ENCODE results near the gene SPSB4.

SPSB4 gene

GRCh38 chr3:141148770-141149169, 97.6 kb downstream of the SPSB4 start (continued):
- no peak for TF ChIP-seq OSR2 (tag by site-specific recombination; IDR thresholded peaks at IDR 0.05)
- no peak for TF ChIP-seq SCRT2 (tag by site-specific recombination; IDR thresholded peaks at IDR 0.05)
- no peak for TF ChIP-seq ZSCAN23 (tag by site-specific recombination; IDR thresholded peaks at IDR 0.05)
- no peak for TF ChIP-seq ZNF658 (tag by site-specific recombination; IDR thresholded peaks at IDR 0.05)
- no peak for TF ChIP-seq CTCF (tag by site-specific recombination; IDR thresholded peaks at IDR 0.05)

DNA sequence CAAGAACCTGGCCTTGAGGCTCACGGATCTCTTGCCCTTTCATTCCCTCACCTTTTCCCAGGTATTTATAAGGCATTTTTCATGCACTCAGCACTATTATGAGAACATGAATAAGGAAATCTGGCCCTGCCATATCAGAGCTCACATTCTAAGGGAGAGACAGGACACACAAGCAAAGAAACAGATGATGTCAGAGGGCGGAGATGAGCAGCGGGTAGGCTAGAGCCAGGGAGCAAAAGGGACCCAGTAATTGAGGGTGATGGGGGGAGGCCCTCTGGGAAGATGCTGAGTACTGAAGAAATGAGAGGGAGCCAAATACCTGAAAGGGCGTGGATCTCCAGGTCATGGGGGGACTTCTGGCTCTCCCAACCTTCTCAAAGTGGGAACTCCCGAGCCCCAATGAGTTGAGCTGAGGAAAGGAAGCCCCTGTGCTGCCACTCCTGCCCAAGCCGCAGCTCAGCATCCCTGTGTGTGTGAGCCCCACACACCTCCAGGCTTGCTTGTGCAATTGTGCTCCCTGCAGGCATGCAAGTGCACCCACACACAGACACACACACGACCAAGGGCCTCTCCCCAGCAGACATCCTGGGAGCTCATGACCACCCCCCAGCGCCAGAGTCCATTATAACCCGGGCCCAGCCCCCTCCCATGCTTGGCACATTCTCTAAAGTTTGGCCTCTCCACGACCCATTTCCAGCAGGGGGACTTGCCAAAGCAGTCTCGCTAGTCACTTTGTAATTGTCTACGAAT, 99.1 kb downstream of the SPSB4 start:
- TF ChIP-seq, protein P1, sequence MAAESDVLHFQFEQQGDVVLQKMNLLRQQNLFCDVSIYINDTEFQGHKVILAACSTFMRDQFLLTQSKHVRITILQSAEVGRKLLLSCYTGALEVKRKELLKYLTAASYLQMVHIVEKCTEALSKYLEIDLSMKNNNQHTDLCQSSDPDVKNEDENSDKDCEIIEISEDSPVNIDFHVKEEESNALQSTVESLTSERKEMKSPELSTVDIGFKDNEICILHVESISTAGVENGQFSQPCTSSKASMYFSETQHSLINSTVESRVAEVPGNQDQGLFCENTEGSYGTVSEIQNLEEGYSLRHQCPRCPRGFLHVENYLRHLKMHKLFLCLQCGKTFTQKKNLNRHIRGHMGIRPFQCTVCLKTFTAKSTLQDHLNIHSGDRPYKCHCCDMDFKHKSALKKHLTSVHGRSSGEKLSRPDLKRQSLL (tag by site-specific recombination; IDR thresholded peaks at IDR 0.05) = no peak
- ChIA-PET POLR2A (no interaction called here), CTCF (no interaction called here)

DNA sequence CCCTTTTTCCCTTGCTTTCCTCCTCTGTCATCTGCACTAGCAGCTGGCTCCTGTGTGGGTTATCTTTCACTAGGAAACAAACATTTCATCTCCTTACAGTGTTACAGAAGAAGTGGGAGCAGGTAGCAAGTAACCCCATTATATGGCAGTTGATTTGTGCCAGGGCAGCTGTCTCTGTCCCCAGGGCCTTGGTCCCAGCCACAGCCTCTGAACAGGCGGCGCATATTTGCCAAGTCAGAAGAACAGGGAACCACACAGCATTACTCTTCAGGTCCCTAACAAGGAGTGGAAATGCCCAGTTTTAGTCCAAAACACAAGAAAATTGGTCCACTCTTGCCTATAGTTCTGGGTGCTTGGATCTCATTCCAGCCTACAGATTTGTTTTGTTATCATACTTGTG, 99.8 kb downstream of the SPSB4 start:
- H3K27ac ChIP-seq (ENCODE audit: extremely low read depth, low read depth, low read length) = no peak overlapping the region
- POLR2A ChIA-PET = no interaction called here
- CTCF ChIA-PET = no interaction called here
- H3K36me3 ChIP-seq (ENCODE audit: control insufficient read depth in 2 of 2, insufficient read depth in 1 of 2, low read length in 2 of 2) = no peaks in the 10 kb centered on the region
- H3K9me3 ChIP-seq (ENCODE audit: control insufficient read depth, insufficient read depth, low read depth, low read length) = no peaks in the 10 kb centered on the region
- TF ChIP-seq ZNF677 (tag by site-specific recombination; IDR thresholded peaks at IDR 0.05) = no peak
- TF ChIP-seq PBX3 (CRISPR knock-in tag; IDR thresholded peaks at IDR 0.05) = no peak
- no peak for TF ChIP-seq ZEB2 (tag by site-specific recombination; IDR thresholded peaks at IDR 0.05)
- no peak for TF ChIP-seq HIC1 (tag by site-specific recombination; IDR thresholded peaks at IDR 0.05)
- no peak for TF ChIP-seq BCL6B (tag by site-specific recombination; IDR thresholded peaks at IDR 0.05)
- TF ChIP-seq TSHZ1 (tag by site-specific recombination; IDR thresholded peaks at IDR 0.05; ENCODE audit: borderline replicate concordance) = no peak
- TF ChIP-seq ZNF830 (tag by site-specific recombination; IDR thresholded peaks at IDR 0.05; ENCODE audit: low read depth) = no peak
- TF ChIP-seq ZNF341 (tag by site-specific recombination; IDR thresholded peaks at IDR 0.05; ENCODE audit: low read depth) = no peak
- no peak for TF ChIP-seq ZNF473 (tag by site-specific recombination; IDR thresholded peaks at IDR 0.05)
- no peak for TF ChIP-seq WT1 (tag by site-specific recombination; IDR thresholded peaks at IDR 0.05)
- TF ChIP-seq, protein P2, sequence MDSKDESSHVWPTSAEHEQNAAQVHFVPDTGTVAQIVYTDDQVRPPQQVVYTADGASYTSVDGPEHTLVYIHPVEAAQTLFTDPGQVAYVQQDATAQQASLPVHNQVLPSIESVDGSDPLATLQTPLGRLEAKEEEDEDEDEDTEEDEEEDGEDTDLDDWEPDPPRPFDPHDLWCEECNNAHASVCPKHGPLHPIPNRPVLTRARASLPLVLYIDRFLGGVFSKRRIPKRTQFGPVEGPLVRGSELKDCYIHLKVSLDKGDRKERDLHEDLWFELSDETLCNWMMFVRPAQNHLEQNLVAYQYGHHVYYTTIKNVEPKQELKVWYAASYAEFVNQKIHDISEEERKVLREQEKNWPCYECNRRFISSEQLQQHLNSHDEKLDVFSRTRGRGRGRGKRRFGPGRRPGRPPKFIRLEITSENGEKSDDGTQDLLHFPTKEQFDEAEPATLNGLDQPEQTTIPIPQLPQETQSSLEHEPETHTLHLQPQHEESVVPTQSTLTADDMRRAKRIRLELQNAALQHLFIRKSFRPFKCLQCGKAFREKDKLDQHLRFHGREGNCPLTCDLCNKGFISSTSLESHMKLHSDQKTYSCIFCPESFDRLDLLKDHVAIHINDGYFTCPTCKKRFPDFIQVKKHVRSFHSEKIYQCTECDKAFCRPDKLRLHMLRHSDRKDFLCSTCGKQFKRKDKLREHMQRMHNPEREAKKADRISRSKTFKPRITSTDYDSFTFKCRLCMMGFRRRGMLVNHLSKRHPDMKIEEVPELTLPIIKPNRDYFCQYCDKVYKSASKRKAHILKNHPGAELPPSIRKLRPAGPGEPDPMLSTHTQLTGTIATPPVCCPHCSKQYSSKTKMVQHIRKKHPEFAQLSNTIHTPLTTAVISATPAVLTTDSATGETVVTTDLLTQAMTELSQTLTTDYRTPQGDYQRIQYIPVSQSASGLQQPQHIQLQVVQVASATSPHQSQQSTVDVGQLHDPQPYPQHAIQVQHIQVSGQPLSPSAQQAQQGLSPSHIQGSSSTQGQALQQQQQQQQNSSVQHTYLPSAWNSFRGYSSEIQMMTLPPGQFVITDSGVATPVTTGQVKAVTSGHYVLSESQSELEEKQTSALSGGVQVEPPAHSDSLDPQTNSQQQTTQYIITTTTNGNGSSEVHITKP (tag by site-specific recombination; IDR thresholded peaks at IDR 0.05) = no peak
- no peak overlapping the region for H3K4me3 ChIP-seq (ENCODE audit: low read depth, low read length)
- no peaks in the 10 kb centered on the region for H3K4me1 ChIP-seq (ENCODE audit: control insufficient read depth, insufficient read depth, low read length)

More for the DNA sequence above, 99.1 kb downstream of the SPSB4 start:
- no peaks in the 10 kb centered on the region for H3K4me1 ChIP-seq (ENCODE audit: control insufficient read depth, insufficient read depth, low read length)
- no peaks in the 10 kb centered on the region for H3K36me3 ChIP-seq (ENCODE audit: control insufficient read depth in 2 of 2, insufficient read depth in 1 of 2, low read length in 2 of 2)
- H3K27ac ChIP-seq (ENCODE audit: extremely low read depth, low read depth, low read length) = no peak overlapping the region
- no peaks in the 10 kb centered on the region for H3K9me3 ChIP-seq (ENCODE audit: control insufficient read depth, insufficient read depth, low read depth, low read length)
- H3K4me3 ChIP-seq (ENCODE audit: low read depth, low read length) = no peak overlapping the region
